Stimulated activated CD4-positive, alpha-beta T cell treated with anti-CD3 and anti-CD28 coated beads, Interleukin-4, amount 100 ng/mL, for 24 hours (primary cell): ENCODE results near the gene PPP2R2D.
A peak's percentile ranks its signal among the peaks of the same experiment; 100 is the strongest.
"Not testable (repeated sequence)": the region's sequence is repeated elsewhere in the genome, so short reads cannot be mapped to it uniquely, and the experiment has no call there.

ENCODE experiments used
- DNase-seq: peaks from one replicate; pipeline ENCODE4 v3.0.0-alpha.2; 2020

Gene PPP2R2D

DNA sequence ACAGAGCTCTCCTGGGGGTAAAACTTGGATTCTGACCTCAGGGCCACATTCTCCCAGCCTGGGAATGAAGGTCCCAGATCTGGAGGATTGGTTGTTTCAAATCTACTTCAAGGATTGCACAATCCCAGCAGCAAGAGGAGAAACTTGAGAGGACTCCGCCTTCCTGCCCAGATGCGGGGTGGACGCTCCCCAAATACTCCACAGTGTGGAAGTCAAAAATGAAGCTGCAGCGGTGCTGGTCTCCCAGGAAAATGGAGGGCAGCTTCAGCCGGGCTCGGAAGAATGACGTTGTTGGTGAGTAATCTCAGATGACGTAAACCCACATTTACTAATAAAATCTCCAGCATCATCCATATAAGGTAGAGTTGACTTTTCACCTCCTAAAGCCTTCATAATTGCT, 31.5 kb upstream of the PPP2R2D start:
- DNase-seq: no peak

DNA sequence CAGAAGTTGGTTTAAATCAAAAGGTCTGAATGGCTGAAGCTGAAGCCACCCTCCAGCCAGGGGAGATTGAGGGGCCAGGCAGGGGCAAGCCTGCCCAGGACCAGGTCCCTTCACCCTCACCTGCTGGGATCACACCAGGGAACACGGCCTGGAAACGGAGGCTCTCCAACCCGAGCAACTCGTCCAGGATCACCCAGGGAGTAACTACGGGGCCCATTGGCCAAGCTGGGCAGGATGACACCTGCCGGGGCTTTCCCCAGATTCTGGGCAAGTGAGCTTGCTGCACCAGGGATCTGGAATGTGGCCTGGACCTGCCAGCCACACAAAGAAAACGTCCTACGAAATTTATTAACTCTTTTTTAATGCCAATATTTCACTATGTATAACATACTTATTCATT, 30.4 kb upstream of the PPP2R2D start:
- no peak for DNase-seq

DNA sequence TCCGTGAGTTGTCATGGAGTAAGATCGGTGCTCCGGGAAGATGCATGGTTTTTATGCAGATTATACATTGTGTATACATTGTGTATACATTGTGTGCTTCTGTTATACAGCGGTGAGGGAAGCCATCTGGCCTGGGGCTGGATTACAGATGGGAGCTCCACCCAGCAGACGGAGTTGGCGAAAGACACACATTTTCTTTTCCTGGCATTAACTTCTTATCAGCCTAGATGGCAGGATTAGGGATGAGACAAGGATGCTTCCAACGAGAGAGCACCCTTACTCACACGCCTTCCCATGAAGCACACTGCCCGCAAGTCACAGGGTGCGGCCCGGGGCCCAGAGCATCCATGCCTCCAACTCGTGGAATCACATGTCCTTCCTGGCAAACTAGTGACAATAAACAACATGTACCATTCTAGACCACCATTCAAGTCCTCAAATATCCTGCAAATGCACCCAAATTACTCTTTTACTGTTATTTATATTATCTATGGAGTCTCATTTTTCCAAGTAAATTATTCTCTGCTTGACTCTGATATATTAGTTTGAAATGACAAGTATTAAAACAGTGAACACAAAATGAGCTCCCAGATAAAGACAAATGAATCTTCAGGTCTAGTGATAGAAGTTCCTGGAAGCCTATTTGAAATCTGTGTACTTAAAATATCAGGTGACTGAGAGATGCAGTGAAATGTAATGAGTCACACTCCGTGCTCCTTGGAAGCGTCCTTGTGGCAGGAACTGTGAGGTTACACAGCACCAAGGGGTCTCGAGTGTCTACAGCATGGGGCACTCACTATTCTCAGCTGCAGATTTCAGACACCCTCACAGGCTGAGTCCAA, 29.8 kb upstream of the PPP2R2D start:
- no peak for DNase-seq

DNA sequence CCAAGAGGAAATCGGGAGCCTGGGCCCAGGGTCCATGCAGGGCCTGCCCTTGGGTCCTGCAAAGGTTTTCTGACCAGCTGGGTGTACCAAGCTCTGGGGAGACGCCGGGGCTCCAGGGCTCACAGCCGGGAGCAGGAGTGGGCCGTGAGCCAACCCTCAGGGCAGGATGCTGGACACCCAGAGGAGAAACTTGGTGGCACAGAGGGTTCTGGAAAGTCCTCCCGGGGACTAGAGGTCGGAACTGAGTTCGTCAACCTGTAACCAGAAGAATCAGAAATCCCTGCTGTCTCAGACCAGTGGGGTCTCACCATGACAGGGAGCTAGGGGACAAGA, 29.2 kb upstream of the PPP2R2D start:
- no peak for DNase-seq

DNA sequence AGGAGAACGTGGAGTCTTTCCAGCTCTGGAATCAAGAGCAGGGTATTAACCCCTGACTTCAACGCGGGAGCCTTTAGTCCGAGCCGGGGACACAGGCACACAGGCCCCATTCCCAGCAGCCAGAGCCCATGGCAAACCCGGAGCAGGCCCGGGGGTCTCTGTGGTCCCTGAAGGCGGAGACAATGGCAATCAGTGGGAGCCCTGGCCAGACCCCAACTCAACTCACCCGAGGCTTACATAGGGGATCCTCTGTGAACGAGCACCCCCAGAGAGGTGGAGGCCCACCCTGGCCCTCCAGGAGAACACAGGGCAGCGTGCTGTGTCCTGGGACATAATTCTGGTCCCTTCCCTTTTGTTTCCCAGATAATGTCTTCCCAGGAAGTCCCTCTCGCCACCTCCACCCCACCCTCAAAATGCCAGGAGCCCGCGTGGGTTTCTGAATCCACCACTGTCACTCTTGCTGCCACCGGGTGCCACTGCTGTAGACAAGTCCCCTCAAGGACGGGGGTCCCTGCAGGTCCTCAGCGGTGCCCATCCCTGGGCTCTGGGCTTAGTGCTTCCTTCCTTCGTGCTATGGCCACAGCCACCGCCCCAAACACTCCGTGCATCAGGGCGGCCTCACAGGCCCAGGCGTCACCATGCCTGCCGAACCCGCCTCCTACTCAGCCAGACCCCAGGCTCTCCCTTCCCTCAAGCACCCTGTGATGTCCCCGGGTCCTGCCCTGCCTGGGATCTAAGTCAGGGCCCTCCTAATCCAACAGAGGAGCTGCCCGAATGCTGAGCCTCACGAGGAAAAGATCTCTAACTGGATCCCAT, 28.6 kb upstream of the PPP2R2D start:
- DNase-seq: no peak

DNA sequence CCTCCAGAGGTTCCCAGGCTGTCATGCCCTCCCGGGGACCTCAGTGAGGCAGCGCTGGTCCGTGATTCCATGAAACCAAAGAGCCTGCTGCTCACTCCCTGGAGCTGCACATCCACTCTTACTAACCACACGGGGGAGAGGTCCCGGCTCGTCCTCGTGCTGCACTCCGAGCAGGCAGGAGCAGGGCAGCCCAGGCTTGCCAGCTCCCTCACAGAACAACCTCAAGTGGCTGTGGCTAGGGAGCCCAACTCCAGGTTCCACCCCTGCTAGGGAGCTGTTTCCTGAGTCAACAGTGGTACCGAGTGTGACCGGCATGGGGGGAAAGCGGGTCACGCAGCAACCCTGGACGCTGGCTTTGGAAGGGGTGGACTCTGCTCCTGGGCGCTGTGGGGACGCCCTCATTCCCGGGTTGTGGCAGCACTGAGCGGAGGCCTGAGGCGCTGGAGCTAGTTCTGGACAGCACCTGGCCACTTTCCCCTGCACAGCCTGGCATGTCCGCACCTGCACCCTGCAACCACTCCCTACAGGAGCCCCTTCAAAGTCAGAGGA, 27.9 kb upstream of the PPP2R2D start:
- no peak for DNase-seq

DNA sequence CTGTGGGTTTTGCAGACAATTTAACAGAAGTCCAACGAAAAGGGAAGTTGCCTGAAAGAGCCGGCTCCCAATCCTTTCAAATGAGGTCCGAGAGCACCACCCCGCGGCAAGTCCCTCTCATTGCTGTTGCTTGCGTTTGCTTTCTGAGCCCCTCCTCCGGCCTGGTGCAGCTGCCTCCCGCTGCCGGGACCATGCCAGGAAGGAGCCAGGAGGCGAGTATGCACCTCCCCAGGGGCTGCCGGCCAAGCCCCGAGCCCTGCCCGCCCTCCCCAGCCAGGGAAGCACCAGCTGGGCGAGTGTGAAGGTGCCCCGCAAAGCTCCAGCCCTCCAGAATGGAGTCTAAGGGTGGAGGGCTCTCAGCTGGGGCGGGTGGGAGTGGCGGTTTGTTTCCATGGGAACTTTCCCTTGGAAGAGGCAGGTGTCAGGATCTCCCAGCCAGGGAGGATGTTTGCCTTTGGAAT, 25.8 kb upstream of the PPP2R2D start:
- DNase-seq: peak; percentile 57

DNA sequence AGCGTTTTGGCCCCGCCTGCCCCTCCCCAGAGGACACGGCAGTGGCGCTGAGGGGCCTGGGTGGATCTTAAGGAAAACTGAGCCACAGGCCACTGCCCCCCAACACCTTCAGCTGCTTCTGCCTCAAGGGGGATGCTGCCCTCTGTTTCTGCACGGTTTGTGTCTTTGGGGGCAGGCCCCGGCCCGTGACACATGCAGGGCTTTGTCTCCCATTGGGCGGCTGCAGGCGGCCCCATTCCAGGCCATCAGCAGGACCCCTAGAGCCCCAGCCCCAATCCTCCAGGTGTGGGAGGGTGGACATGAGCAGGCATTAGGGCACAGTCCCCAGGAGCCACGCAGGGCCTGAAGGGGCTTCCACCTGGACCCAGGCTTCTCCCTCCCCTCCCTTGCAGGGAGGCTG, 25.3 kb upstream of the PPP2R2D start:
- no peak for DNase-seq

DNA sequence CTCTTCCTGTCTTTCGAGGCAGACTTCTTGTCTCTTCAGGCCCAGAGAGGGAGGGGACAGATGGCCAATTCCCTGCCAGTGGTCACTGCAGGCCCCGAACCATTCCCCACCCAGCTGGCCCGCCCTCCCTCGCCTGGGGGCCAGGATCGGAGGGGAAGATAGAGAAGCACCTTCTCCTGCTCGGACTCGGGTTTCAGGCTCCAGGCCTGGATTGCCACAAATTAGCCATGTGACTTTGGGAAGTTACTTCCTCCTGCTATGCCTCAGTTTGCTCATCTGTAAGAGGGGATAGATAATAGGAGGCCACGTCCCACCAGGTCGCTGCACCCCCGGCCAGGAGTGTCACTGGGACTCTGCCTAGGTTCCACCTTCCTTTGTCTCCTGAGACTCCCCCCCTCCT, 24.8 kb upstream of the PPP2R2D start:
- DNase-seq: no peak

DNA sequence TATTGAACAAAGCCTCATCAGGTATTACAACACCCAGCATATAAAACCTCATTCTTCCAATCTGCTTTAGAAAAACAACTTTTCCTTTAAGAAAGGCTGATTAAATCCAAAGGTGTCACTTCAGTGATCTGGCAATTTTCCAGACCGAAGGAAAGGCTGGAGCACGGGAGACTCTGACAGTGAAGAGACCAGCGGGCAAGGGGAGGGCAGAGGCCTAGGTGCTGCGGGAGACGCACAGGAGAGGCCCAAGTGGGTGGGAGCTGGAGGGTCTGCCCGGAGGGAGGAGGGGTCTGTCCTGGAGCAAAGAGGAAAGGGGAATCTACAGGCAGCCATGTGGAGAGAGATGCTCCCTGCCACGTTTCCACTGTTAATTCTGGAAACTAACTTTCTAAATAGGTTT, 24.3 kb upstream of the PPP2R2D start:
- DNase-seq: no peak

DNA sequence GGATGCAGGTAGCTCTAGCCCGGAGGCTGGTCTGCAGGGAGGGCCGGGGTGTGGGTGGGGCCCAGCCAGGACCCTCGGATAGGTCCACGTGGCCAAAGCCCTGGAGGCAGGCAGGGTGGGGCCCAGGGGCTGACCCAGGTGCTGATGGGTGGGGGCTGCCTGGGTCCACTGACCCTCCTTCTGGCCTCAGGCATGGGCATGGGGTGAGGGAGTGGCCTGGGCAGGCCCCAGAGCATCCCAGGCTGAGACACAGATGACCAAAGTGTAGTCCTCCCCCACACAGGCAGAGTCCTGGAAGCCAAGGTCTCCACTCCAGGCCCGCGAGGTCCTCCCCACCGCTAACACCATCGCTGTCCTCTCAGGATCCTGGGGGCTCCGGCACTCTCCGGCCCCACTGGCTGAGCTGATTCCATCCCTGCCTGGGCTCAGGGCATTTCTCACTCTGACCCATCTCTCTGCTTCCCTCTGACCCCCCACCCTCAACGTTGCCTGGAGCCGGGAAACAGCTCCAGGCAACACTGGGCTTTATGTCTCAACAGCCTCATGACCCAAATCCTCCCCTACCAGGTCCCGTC, 20.7 kb upstream of the PPP2R2D start:
- no peak for DNase-seq

DNA sequence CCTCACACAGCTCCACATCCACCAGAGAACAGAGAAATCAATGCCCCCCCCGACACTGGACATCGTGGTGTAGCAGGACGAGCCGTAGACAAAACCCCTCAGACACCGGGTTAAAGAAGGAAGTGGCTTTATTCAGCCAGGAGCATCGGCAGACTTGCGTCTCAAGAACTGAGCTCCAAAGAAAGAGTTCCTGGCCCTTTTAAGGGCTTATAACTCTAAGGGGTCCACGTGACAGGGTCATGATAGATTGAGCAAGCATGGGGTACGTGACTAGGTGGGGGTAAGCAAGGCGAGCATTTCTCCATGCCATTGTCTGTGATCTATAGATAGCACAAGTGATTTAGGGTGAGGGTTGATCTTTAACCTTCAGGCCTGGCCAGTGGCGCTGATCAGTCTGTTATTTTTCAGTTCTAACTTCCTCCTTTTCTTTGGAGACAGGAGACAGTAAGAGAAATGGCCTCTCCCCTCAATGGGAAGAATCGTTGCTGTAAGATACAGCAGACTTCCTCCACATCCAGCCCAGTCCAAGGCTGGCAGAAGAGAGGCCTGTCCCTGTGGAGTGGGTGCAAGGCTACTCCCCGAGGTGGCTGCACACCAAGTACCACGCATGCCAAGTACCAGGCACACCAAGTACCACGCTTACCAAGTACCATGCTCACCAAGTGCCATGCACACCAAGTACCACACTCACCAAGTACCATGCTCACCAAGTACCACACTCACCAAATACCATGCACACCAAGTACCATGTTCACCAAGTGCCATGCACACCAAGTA, 19.5 kb upstream of the PPP2R2D start:
- no peak for DNase-seq

DNA sequence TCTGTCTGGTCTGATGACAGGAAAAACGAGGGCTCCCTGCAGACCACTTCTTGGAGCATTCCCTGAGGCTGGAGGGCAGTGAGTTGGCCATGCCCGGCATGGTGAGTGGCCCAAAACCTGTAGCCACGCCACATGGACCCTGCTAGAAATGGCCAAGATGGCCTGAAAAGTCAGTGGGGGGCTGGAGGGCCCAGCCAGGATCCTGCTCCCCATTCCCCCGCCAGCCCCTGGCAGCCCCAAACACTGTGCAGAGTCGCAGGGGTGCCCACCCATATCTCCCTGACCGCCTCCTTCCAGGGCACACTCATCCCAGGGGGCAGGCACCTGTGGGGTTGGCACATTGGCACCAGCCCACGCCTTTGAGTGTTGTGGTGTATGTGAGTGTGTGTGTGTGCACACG, 18.7 kb upstream of the PPP2R2D start:
- DNase-seq: no peak

DNA sequence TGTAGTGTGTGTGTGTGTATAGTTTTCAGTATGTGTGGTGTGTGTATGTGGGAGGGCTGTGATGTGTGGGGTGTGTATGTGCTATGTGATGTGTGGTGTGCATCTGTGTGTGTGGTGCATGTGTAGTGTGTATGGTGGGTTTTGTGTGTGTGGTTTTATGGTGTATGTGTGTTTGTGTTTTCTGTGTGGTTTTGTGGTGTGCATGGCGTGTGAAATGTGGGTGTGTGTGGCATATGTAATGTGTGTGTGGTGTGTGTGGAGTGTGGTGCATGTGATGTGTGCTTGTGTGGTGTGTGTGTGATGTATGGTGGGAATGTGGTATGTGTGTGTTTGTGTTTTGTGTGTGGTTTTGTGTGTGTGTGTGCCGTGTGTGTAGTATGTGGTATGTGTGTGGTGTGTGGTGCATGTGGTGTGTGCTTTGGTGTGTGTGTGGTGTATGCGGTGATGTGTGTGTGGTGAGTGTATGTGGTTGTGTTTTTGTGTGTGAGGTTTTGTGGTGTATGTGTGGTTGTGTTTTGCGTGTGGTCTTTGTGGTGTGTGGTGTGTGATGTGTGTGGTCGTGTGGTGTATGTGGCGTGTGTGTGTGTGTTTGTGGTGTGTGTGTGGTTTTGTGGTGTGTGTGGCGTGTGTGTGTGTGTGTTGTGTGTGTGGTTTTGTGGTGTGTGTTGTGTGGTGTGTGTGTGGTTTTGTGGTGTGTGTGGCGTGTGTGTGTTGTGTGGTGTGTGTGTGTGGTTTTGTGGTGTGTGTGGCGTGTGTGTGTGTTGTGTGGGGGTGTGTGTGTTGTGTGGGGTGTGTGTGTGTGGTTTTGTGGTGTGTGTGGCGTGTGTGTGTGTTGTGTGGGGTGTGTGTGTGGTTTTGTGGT, 18.0 kb upstream of the PPP2R2D start:
- no peak for DNase-seq

DNA sequence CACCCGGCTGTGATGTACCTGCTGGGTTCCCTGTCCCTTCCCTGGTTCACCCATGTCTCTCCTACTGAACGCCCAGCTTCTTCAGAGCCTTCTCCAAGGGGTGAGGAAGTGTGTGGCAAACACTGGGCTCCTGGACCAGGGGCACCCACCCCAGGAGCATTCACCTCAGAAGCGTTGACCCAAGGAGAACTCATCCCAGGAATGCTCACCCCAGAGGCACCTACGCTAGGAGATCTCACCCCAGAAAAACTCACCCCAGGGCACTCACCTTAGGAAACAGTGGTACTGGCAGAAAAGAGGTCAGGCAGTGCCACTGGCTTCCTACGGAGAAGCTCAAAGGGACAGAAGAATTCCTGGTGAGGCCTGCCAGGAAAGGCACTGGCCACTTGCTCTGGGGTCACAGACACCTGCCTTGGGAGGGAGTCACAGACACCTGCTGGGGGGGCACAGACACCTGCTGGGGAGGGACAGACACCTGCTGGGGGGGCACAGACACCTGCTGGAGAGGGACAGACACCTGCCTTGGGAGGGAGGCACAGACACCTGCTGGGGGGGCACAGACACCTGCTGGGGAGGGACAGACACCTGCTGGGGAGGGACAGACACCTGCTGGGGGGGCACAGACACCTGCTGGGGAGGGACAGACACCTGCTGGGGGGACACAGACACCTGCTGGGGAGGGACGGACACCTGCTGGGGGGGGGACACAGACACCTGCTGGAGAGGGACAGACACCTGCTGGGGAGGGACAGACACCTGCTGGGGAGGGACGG, 17.0 kb upstream of the PPP2R2D start:
- DNase-seq: not testable (repeated sequence)

DNA sequence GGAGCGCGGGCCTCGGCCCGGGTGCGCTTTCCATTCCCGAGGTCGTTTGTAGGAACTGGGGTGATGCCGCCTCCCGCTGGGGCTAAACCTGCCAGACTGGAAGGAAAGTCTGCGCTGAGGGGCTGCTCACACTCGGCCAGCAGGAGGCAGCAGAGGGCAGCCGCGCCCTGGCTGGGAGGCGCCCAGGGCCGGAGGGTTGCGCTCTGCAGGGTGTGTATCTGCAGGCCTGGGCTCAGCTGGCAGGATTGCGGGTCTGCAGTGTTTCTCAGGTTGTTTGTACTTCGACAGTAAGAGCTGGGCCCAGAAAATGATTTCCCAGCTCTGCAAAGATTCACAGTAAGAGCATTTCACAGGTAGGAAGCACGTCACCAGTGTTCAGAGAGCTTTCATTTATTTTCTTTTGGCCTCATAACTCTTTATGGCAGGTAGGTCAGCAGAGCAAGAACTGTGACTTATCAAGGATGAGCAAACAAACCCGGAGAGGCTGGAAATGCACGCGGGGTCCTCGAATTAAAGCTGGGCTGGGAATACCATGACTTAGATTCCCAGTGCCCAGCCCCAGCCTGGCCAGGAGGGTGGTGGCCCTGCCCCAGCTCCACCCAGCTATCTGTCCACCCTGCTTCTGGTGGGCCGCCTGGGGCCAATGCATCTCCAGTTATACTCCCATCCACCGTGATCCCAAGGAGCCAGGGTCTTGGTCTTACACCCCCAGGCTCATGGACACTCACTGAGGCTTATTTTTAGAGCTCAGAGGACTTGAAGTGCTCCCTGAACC, 15.2 kb upstream of the PPP2R2D start:
- peak; percentile 84 for DNase-seq

DNA sequence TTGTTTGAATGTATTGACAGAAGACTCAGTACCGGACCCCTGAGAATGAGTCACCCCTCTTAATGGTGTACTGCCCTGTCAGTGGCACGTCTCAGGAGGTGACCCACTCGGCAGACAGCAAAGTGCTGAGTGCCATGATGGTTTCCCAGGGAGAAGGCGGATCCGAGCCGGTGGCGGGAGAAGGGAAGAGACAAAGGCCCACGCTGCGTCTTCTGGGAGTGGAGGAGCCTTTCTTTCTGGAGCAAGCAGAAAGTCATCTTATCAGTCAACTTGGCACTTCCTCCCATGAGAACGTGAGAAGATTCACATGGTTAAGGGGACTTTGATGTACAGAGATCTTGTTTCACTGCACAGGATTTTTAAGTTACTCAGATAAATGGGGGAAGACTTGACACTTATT, 14.6 kb upstream of the PPP2R2D start:
- no peak for DNase-seq

DNA sequence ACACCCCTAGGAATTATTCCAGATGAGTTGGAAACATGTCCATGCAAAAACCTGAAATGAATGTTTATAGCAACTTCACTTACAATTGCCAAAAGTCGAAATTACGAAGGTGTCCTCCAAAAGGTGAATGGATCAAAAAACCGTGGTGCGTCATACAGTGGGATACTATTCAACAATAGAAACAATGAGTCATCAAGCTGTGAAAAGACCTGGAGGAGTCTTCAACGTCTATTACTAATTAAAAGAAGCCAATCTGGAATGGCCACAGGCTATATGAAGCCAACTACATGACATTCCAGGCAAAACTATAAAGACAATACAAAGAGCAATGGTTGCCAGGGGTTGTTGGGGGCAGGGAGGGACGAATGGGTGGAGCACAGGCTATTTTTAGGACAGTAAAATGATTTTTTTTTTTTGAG, 12.6 kb upstream of the PPP2R2D start:
- no peak for DNase-seq

DNA sequence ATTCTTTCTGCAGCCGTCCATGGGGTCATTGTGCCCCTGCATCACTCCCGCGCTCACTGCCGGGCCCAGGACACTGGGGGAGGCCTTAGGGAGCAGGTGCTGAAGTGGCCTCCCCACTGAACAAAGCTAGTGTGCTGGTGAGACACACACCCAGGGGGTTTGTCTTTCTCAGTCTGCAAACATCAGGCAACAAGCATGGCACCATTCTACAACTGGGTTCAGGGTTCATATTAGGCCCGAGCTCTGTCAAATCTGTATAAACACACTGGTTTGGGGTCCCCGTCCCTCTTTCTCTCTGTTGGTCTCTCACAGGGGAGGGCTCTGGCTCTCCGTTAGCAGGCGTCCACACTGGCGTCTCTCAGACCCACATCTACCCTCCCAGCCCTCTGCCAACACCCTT, 11.1 kb upstream of the PPP2R2D start:
- DNase-seq: no peak
